ENCODE measurements around the gene PRKCE. TPM values are rescaled to one million over a fixed set of nuclear protein-coding genes. Genes with fewer than 3 reads are reported as not detected.

Gene PRKCE
- total and polyA plus RNA-seq, 2 donors (not counting 1 experiment from before 2014, with no cell fraction given) = 23.6 to 271 TPM

GRCh38 chr2:45986509-45986908 lies 335.0 kb downstream of the PRKCE start:
- no peaks in the 10 kb centered on the region for H3K27me3 ChIP-seq (replicated peaks in 1 of 4; ENCODE audit: control extremely low read depth in 1 of 4, control insufficient read depth in 3 of 4, insufficient read depth in 4 of 4, low read length in 3 of 4)
- 51% methylated on average over 5 of the region's 5 CpGs for WGBS (ENCODE audit: insufficient coverage)
- ChIA-PET POLR2A (no interaction called here), CTCF (no interaction called here)
- DNase-seq (no peak), ATAC-seq (ENCODE audit: low read depth) (no peak)
- no peak overlapping the region for H2AFZ ChIP-seq (ENCODE audit: insufficient read depth, low read depth, low read length, poor library complexity, severe bottlenecking)
- TF ChIP-seq CTCF (IDR thresholded peaks at IDR 0.05) (no peak), EZH2 (IDR thresholded peaks at IDR 0.05; ENCODE audit: borderline replicate concordance, insufficient read depth, low read depth, low read length, poor library complexity, severe bottlenecking) (no peak)
- Mint-ChIP-seq H3K27me3 (no peaks in the 10 kb centered on the region), H3K4me3 (no peak overlapping the region), H3K4me1 (peaks cover 28% of the 10 kb centered on the region), H3K9me3 (ENCODE audit: insufficient read depth) (no peaks in the 10 kb centered on the region), H3K27ac (peak overlapping the region; percentile 10)
- H3K27ac ChIP-seq (ENCODE audit: low read length in 2 of 2) = no peak overlapping the region
- H3K9ac ChIP-seq (ENCODE audit: low read length) = no peak overlapping the region
- peaks cover under 1 to 48% of the 10 kb centered on the region in 2 experiments for H3K36me3 ChIP-seq (replicated peaks in 1 of 2; ENCODE audit: control extremely low read depth in 1 of 2, control insufficient read depth in 1 of 2, extremely low read depth in 1 of 2, insufficient read depth in 2 of 2, low read length in 1 of 2)
- H3K4me2 ChIP-seq (replicated peaks; ENCODE audit: low read depth, low read length, poor library complexity, severe bottlenecking) = no peak overlapping the region
- no peaks in the 10 kb centered on the region for H3K79me2 ChIP-seq (ENCODE audit: control insufficient read depth, insufficient read depth, low read length)
- H3K4me1 ChIP-seq (ENCODE audit: control insufficient read depth in 2 of 2, insufficient read depth in 2 of 2, low read length in 2 of 2) = peaks cover 11 to 16% of the 10 kb centered on the region in 2 donors
- H3K4me3 ChIP-seq (ENCODE audit: control extremely low read depth in 1 of 5, extremely low read depth in 1 of 5, insufficient read depth in 1 of 5, low read depth in 2 of 5, low read length in 4 of 5) = no peak overlapping the region
- no peaks in the 10 kb centered on the region for H3K9me3 ChIP-seq (ENCODE audit: control extremely low read depth in 1 of 3, control insufficient read depth in 2 of 3, insufficient read depth in 1 of 3, low read length in 2 of 3)
- intact Hi-C loops (cut with micrococcal nuclease) = no loop called here
- no peaks in the 10 kb centered on the region for H4K20me1 ChIP-seq (ENCODE audit: control insufficient read depth, insufficient read depth, low read length, poor library complexity, severe bottlenecking)

GRCh38 chr2:45987856-45988255 lies 336.4 kb downstream of the PRKCE start:
- ChIA-PET POLR2A (no interaction called here), CTCF (no interaction called here)
- Mint-ChIP-seq H3K9me3 (ENCODE audit: insufficient read depth) (no peaks in the 10 kb centered on the region), H3K27me3 (no peaks in the 10 kb centered on the region), H3K27ac (no peak overlapping the region), H3K4me3 (no peak overlapping the region), H3K4me1 (peaks cover 28% of the 10 kb centered on the region)
- no peaks in the 10 kb centered on the region for H3K79me2 ChIP-seq (ENCODE audit: control insufficient read depth, insufficient read depth, low read length)
- H3K27ac ChIP-seq (ENCODE audit: low read length in 2 of 2) = no peak overlapping the region
- no peak for TF ChIP-seq CTCF (IDR thresholded peaks at IDR 0.05)
- no peak for TF ChIP-seq EZH2 (IDR thresholded peaks at IDR 0.05; ENCODE audit: borderline replicate concordance, insufficient read depth, low read depth, low read length, poor library complexity, severe bottlenecking)
- peaks cover 2 to 48% of the 10 kb centered on the region in 2 experiments for H3K36me3 ChIP-seq (replicated peaks in 1 of 2; ENCODE audit: control extremely low read depth in 1 of 2, control insufficient read depth in 1 of 2, extremely low read depth in 1 of 2, insufficient read depth in 2 of 2, low read length in 1 of 2)
- H3K4me1 ChIP-seq (ENCODE audit: control insufficient read depth in 2 of 2, insufficient read depth in 2 of 2, low read length in 2 of 2) = peaks cover 11 to 16% of the 10 kb centered on the region in 2 donors
- no peak overlapping the region for H3K4me3 ChIP-seq (ENCODE audit: control extremely low read depth in 1 of 5, extremely low read depth in 1 of 5, insufficient read depth in 1 of 5, low read depth in 2 of 5, low read length in 4 of 5)
- DNase-seq = no peak
- no peaks in the 10 kb centered on the region for H4K20me1 ChIP-seq (ENCODE audit: control insufficient read depth, insufficient read depth, low read length, poor library complexity, severe bottlenecking)
- H3K9ac ChIP-seq (ENCODE audit: low read length) = no peak overlapping the region
- 100% methylated on average over 2 of the region's 2 CpGs for WGBS (ENCODE audit: insufficient coverage)
- no peak overlapping the region for H3K4me2 ChIP-seq (replicated peaks; ENCODE audit: low read depth, low read length, poor library complexity, severe bottlenecking)
- ATAC-seq (ENCODE audit: low read depth) = no peak
- H3K9me3 ChIP-seq (ENCODE audit: control extremely low read depth in 1 of 3, control insufficient read depth in 2 of 3, insufficient read depth in 1 of 3, low read length in 2 of 3) = no peaks in the 10 kb centered on the region
- no peak overlapping the region for H2AFZ ChIP-seq (ENCODE audit: insufficient read depth, low read depth, low read length, poor library complexity, severe bottlenecking)
- no peaks in the 10 kb centered on the region for H3K27me3 ChIP-seq (replicated peaks in 1 of 4; ENCODE audit: control extremely low read depth in 1 of 4, control insufficient read depth in 3 of 4, insufficient read depth in 4 of 4, low read length in 3 of 4)
- intact Hi-C loops (cut with micrococcal nuclease) = no loop called here
